ENCODE data around the gene AMBP.

- TF ChIP-seq CTCF (IDR thresholded peaks at IDR 0.05) (no peak), PHF8 (IDR thresholded peaks at IDR 0.05; ENCODE audit: borderline replicate concordance, low read depth) (no peak), PBX3 (IDR thresholded peaks at IDR 0.05) (no peak), KDM5A (IDR thresholded peaks at IDR 0.05) (no peak), REST (IDR thresholded peaks at IDR 0.05) (no peak), EP300 (IDR thresholded peaks at IDR 0.05) (no peak), RAD21 (conservative IDR thresholded peaks at IDR 0.05 in 1 of 2, IDR thresholded peaks at IDR 0.05 in 1 of 2) (no peak), POLR2A (IDR thresholded peaks at IDR 0.05; ENCODE audit: low read length) (no peak), MYC (IDR thresholded peaks at IDR 0.05; ENCODE audit: borderline replicate concordance, low read length) (no peak), KDM1A (IDR thresholded peaks at IDR 0.05; ENCODE audit: low read depth) (no peak), RFX5 (IDR thresholded peaks at IDR 0.05) (no peak)
Observed at GRCh38 chr9:114026335-114026734, 51.8 kb downstream of the AMBP start.

Measured in A549 (cell line).